OCI-LY7 (cell line): ENCODE data around the gene FAM216A. TPM values are rescaled to one million over a fixed set of nuclear protein-coding genes. Genes with fewer than 3 reads are reported as not detected.
A peak's percentile ranks its signal among the peaks of the same experiment; 100 is the strongest.
"Not testable (repeated sequence)": the region's sequence is repeated elsewhere in the genome, so short reads cannot be mapped to it uniquely, and the experiment has no call there.

ENCODE experiments used
- BruUV-seq: library from RNA; stranded (reverse); fragments of 400-500 nt; replicated peaks from 2 replicates; lab custom pipeline; 2021; lab: Mats Ljungman, UMichigan
- CTCF ChIA-PET: fragments of 300-600 bp; sonication (Branson Sonifier 250); formaldehyde crosslinking; loops from one replicate; lab custom pipeline; 2022; ENCODE audit warnings: antibody characterized with exemption; ENCODE audit not compliant: unreplicated experiment; lab: Charles Lee
- POLR2A ChIA-PET: fragments of 300-600 bp; sonication (Branson Sonifier 250); formaldehyde crosslinking; loops from one replicate; lab custom pipeline; 2022; ENCODE audit warnings: antibody characterized with exemption; lab: Charles Lee
- DNase-seq: peaks from one replicate; pipeline ENCODE4 v3.0.0-alpha.2; 2015; ENCODE audit warnings: low spot score
- H2AFZ ChIP-seq: fragments of 200-600 bp; sonication (generic), shearing (Covaris generic); 2 replicates; pipeline ENCODE4 v1.6.1; 2014; ENCODE audit warnings: mild to moderate bottlenecking, antibody characterized with exemption, low read length, moderate library complexity
- H3K27ac ChIP-seq: fragments of 200-600 bp; sonication (generic); 2 replicates; pipeline ENCODE4 v1.5.1; 2014; ENCODE audit warnings: mixed run types, low read depth, mild to moderate bottlenecking, moderate library complexity, low read length, inconsistent platforms; ENCODE audit not compliant: poor library complexity, severe bottlenecking
- H3K36me3 ChIP-seq: fragments of 200-600 bp; sonication (generic); 2 replicates; pipeline ENCODE4 v1.6.1; 2014; ENCODE audit warnings: mild to moderate bottlenecking, antibody characterized with exemption, low read length, moderate library complexity, mixed read lengths; ENCODE audit not compliant: insufficient read depth
- H3K4me1 ChIP-seq: fragments of 200-600 bp; sonication (generic); 2 replicates; pipeline ENCODE4 v1.5.1; 2014; ENCODE audit warnings: mild to moderate bottlenecking, low read length; ENCODE audit not compliant: insufficient read depth, poor library complexity, severe bottlenecking
- H3K4me2 ChIP-seq: fragments of 200-600 bp; sonication (generic); 2 replicates; pipeline ENCODE4 v1.6.1; 2014; ENCODE audit warnings: mild to moderate bottlenecking, low read length
- H3K4me3 ChIP-seq: fragments of 200-600 bp; sonication (generic); 2 replicates; pipeline ENCODE4 v1.5.1; 2014; ENCODE audit warnings: mild to moderate bottlenecking, low read depth, low read length; ENCODE audit not compliant: poor library complexity, severe bottlenecking
- H3K79me2 ChIP-seq: fragments of 200-600 bp; sonication (generic); 2 replicates; pipeline ENCODE4 v1.6.1; 2016; ENCODE audit warnings: low read depth, mild to moderate bottlenecking, low read length, moderate library complexity, mixed read lengths; ENCODE audit not compliant: insufficient read depth
- H3K9me2 ChIP-seq: fragments of 200-600 bp; sonication (generic); 2 replicates; pipeline ENCODE4 v1.6.1; 2016; ENCODE audit warnings: mild to moderate bottlenecking, low read length, mixed read lengths; ENCODE audit not compliant: insufficient read depth
- H3K9me3 ChIP-seq: fragments of 200-600 bp; sonication (generic); 2 replicates; pipeline ENCODE4 v1.6.1; 2014; ENCODE audit warnings: mild to moderate bottlenecking, mixed run types, low read length, mixed read lengths
- H4K20me1 ChIP-seq: fragments of 200-600 bp; sonication (generic); 2 replicates; pipeline ENCODE4 v1.6.1; 2014; ENCODE audit warnings: mild to moderate bottlenecking, antibody characterized with exemption, low read length, moderate library complexity, mixed read lengths; ENCODE audit not compliant: insufficient read depth
- EZH2phosphoT487 ChIP-seq: fragments of 200-600 bp; sonication (generic); IDR thresholded peaks from 2 replicates; pipeline ENCODE4 v1.6.1; 2018; ENCODE audit warnings: low read depth, borderline replicate concordance, mild to moderate bottlenecking, mixed run types, antibody characterized with exemption, low read length, moderate library complexity, mixed read lengths
- intact Hi-C: fragments of 100-400 bp; cut with micrococcal nuclease; formaldehyde crosslinking; loops from one replicate; pipeline ENCODE4 v1.10.0; 2022; ENCODE audit not compliant: unreplicated experiment
- total RNA-seq, 2 experiments: library from RNA; depleted of rRNA in 1 of 2; stranded (reverse); fragments of >200 nt in 1 of 2; shearing (Covaris generic) in 1 of 2; gene quantifications; 2 replicates each; pipeline ENCODE4 v1.2.3, GENCODE V29; 2014 to 2022
- TF ChIP-seq, protein P1 (sequence below): fragments of 200-600 bp; sonication (generic); conservative IDR thresholded peaks from 2 replicates; pipeline ENCODE4 v1.5.1; 2014; ENCODE audit warnings: mild to moderate bottlenecking, antibody characterized with exemption, low read length, moderate library complexity, mixed read lengths

Gene FAM216A
- total RNA-seq, 2 experiments from 2014 or later: 62.4 to 62.5 TPM

DNA sequence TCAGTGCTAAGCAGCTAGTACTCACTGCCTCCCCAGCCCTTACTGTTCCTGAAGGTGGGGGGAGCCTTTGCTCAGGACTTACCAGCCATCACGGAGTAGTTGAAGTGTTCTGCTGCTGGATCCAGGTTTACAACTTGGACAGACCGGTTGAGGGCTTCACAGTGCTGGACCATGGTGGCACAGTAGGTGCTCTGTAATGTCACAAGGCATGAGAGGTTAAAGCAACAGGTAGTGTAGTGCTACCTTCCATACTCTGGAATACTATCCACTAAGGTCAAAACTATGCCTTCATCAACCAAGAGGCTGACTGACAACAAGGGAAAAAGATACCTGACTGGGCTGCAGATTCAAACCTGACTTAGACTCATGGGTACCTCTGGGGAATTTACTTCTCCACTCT, 3.6 kb upstream of the FAM216A start:
- POLR2A ChIA-PET: interaction anchor here (0.6 to 1.2 kb wide), 3 partner anchors 8 to 142 kb away, joined by 3 to 8 read pairs (median 3); no protein-coding TSS in a partner anchor
- intact Hi-C loops: no loop called here
- H3K36me3 ChIP-seq: peaks cover 48% of the 10 kb centered on the region
- no peak for TF ChIP-seq EZH2phosphoT487
- TF ChIP-seq, protein P1, sequence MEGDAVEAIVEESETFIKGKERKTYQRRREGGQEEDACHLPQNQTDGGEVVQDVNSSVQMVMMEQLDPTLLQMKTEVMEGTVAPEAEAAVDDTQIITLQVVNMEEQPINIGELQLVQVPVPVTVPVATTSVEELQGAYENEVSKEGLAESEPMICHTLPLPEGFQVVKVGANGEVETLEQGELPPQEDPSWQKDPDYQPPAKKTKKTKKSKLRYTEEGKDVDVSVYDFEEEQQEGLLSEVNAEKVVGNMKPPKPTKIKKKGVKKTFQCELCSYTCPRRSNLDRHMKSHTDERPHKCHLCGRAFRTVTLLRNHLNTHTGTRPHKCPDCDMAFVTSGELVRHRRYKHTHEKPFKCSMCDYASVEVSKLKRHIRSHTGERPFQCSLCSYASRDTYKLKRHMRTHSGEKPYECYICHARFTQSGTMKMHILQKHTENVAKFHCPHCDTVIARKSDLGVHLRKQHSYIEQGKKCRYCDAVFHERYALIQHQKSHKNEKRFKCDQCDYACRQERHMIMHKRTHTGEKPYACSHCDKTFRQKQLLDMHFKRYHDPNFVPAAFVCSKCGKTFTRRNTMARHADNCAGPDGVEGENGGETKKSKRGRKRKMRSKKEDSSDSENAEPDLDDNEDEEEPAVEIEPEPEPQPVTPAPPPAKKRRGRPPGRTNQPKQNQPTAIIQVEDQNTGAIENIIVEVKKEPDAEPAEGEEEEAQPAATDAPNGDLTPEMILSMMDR: no peak
- no peak overlapping the region for H3K4me2 ChIP-seq
- H3K9me2 ChIP-seq: no peaks in the 10 kb centered on the region
- H3K27ac ChIP-seq: no peak overlapping the region
- CTCF ChIA-PET: no interaction called here
- DNase-seq: no peak
- no TSS peak for BruUV-seq
- H3K9me3 ChIP-seq: no peaks in the 10 kb centered on the region
- H3K4me3 ChIP-seq: no peak overlapping the region
- H3K4me1 ChIP-seq: peaks cover 19% of the 10 kb centered on the region
- H3K79me2 ChIP-seq: peaks cover 36% of the 10 kb centered on the region
- H4K20me1 ChIP-seq: no peaks in the 10 kb centered on the region
- H2AFZ ChIP-seq: no peak overlapping the region

DNA sequence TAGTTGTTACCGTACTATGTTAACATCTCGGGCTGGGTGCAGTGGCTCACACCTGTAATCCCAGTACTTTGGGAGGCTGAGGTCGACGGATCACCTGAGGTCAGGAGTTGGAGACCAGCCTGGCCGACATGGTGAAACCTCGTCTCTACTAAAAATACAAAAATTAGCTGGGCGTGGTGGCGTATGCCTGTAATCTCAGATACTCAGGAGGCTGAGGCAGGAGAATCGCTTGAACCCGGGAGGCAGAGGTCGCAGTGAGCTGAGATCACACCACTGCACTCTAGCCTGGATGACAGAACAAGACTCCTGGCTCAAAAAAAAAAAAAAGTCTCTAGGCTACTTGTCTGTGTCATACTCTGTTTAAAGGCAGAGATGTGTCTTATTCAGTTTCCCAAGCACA, 2.9 kb upstream of the FAM216A start:
- H3K4me3 ChIP-seq, H4K20me1 ChIP-seq, DNase-seq, H2AFZ ChIP-seq, H3K9me3 ChIP-seq, H3K27ac ChIP-seq, H3K9me2 ChIP-seq, BruUV-seq, intact Hi-C loops: not testable (repeated sequence)
- 0 out of 2 replicates have a peak overlapping the region, but pooled peaks have one; percentile 86 for H3K4me2 ChIP-seq
- ChIA-PET CTCF (interaction anchor here (0.6 kb wide), 1 partner anchor 268 kb away, joined by 3 read pairs; no protein-coding TSS in a partner anchor), POLR2A (interaction anchor here (0.7 to 5.3 kb wide), 3 partner anchors 9 to 212 kb away, joined by 6 to 26 read pairs (median 7); partner anchors contain the start of gene ARPC3)
- peaks cover 43% of the 10 kb centered on the region for H3K79me2 ChIP-seq
- H3K4me1 ChIP-seq: peaks cover 23% of the 10 kb centered on the region
- peaks cover 48% of the 10 kb centered on the region for H3K36me3 ChIP-seq

DNA sequence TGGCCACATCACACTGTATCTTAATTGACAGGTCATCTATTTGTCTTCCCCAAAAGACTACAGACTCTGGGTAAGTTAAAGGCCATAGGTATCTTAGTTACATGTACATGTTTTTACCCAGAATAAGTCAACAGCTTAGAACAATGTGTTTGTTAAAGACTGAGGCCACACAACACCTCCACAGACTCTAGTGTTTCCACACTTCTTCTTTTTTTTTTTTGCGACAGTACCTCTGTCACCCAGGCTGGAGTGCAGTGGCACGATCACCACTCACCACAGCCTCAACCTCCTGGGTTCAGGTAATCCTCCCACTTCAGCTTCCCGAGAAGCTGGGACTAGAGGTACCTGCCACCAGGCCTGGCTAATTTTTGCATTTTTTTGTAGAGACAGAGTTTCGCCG, 1.9 kb upstream of the FAM216A start:
- H3K79me2 ChIP-seq: peaks cover 51% of the 10 kb centered on the region
- H3K4me1 ChIP-seq: peaks cover 23% of the 10 kb centered on the region
- ChIA-PET POLR2A (interaction anchor here (0.7 to 5.3 kb wide), 5 partner anchors 10 to 93 kb away, joined by 4 to 28 read pairs (median 12); partner anchors contain the start of gene ARPC3), CTCF (no interaction called here)
- no peaks in the 10 kb centered on the region for H3K9me3 ChIP-seq
- H3K4me3 ChIP-seq: peak overlapping the region; percentile 95
- no peak for TF ChIP-seq EZH2phosphoT487
- TF ChIP-seq, protein P1: no peak
- H4K20me1 ChIP-seq: no peaks in the 10 kb centered on the region
- intact Hi-C loops: no loop called here
- DNase-seq: no peak
- no TSS peak for BruUV-seq
- H3K27ac ChIP-seq: no peak overlapping the region
- H3K36me3 ChIP-seq: peaks cover 46% of the 10 kb centered on the region
- H2AFZ ChIP-seq: no peak overlapping the region
- no peaks in the 10 kb centered on the region for H3K9me2 ChIP-seq
- peak overlapping the region; percentile 86 for H3K4me2 ChIP-seq
